ENCODE data around the gene FIGN. TPM values are rescaled to one million over a fixed set of nuclear protein-coding genes. Genes with fewer than 3 reads are reported as not detected.

Gene FIGN
- total RNA-seq, 4 donors from 2014 or later: 3.7 to 14.1 (median 11.6) TPM

DNA sequence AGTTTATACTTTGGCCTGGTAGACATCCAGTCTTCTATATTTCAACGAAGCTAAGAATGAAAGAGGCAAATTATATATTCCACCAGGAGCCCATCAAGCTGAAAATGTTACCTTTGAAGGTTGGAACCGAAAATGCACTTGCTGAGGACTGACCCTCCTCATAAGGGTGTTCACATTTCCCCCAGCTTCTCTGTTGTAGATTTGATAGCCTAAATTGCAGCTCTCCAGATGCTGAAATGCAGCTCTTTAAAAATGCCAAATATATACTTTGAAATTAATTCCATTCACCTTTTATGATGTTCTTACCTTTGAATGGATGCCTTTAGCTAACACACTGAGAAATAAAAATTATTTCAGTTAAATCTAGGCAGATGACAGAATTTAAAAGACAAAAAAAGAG, 1.8 kb upstream of the FIGN start:
- TF ChIP-seq, protein P1, sequence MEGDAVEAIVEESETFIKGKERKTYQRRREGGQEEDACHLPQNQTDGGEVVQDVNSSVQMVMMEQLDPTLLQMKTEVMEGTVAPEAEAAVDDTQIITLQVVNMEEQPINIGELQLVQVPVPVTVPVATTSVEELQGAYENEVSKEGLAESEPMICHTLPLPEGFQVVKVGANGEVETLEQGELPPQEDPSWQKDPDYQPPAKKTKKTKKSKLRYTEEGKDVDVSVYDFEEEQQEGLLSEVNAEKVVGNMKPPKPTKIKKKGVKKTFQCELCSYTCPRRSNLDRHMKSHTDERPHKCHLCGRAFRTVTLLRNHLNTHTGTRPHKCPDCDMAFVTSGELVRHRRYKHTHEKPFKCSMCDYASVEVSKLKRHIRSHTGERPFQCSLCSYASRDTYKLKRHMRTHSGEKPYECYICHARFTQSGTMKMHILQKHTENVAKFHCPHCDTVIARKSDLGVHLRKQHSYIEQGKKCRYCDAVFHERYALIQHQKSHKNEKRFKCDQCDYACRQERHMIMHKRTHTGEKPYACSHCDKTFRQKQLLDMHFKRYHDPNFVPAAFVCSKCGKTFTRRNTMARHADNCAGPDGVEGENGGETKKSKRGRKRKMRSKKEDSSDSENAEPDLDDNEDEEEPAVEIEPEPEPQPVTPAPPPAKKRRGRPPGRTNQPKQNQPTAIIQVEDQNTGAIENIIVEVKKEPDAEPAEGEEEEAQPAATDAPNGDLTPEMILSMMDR (IDR thresholded peaks at IDR 0.05; ENCODE audit: low read depth): no peak

DNA sequence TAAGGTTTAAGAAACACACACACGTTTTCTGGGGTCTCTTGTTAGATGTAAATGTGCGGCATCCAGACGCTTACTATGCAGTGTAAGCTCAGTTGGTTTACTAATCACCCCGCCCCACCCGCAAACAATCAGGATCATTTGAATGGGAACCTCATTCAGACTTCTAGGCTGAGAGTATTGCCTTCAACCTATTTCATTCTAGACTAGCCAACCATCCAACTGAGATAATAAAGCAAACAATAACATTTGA, 1.3 kb upstream of the FIGN start:
- TF ChIP-seq, protein P1 (IDR thresholded peaks at IDR 0.05; ENCODE audit: low read depth): no peak

DNA sequence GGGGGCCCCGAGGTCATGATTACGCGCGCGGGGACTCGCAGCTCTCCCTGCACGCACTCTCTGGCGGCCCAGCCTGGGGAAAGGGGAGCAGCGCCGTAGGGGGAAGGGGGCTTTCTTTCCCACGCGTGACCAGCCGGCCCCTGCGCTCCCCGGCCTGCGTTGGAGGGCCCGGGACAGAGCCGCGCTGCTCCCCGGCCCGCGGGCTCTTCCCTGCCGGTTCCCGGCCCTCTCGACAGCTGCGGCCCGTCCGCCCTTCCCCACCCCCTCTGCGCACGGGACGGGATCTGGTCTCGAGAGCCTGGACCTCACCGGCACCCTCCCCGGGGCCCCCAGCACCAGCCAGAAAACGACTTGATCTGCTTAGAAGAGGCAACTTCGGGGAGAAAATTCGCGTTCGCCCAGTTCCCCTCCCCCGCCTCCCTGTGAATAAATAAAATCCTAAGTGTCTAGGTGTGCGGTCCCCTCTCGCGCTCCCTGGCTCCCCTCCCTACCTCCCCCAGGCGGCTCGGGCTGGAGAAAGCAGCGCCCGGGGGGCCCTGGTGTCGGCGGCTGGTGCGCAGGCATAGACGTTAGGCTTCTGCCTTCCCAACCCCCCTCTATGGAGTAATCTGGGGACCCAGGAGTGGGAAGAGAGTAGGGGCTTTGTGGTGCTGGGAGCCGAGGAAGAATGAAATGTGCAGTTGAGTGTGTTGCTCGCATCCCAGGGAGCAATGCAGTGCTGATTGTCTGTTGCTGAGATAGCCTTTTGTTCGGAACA, 803 bp upstream of the FIGN start:
- TF ChIP-seq, protein P1 (IDR thresholded peaks at IDR 0.05; ENCODE audit: low read depth): no peak

DNA sequence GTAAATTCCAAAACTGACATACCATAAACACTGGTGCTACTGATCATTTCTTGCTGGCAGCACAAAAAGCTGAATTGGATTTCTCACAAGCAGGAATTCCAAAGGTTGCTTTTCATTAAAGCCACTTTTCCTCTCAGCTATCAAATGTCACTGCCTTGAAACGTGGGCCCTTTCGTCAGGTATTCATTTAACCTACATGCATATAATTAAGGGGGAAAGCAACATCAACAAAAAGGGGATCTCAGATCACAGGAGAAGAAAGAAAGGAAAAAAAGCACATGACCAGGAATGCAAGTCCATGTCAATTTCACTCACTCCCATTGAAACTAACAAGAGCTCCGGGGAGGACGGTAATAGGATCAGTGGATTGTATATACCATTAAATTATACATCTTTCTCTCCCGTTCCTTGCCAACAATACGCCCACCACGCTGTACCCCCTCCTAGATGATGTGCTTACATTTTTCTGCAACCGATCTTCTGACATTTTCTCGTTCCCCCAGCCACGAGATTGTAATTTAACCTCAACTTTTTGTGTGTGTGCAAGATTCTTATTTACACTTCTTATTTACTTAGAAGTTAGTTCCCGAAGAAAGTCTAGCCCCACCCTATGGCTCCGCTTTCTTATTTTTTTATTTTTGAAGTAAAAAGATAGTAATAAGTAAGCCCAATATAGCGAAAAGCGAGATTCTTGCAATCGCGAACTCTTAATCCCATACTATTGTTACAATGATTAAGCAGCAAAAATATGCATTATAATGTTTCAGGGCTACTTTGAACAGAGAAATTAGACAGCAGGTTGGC, 725 bp downstream of the FIGN start:
- TF ChIP-seq, protein P1 (IDR thresholded peaks at IDR 0.05; ENCODE audit: low read depth): no peak

DNA sequence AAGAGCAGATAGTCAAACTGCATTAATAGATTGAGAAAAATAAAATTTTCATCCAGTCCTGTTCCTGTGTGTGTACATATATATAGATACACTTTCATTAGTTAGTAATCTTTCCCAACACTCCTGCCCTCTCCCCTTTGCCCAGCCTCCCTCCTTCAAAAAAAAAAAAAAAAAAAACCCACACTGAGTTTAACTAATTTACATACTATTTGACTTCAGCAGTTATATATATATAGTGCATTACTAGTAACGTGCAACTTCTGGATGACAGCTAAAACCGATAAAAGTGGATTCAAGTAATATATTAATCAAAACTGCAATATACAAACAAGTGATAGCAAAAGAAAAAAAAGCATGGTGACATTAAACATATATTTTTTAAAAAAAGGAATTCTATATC, 1.4 kb downstream of the FIGN start:
- TF ChIP-seq, protein P1 (IDR thresholded peaks at IDR 0.05; ENCODE audit: low read depth): no peak

DNA sequence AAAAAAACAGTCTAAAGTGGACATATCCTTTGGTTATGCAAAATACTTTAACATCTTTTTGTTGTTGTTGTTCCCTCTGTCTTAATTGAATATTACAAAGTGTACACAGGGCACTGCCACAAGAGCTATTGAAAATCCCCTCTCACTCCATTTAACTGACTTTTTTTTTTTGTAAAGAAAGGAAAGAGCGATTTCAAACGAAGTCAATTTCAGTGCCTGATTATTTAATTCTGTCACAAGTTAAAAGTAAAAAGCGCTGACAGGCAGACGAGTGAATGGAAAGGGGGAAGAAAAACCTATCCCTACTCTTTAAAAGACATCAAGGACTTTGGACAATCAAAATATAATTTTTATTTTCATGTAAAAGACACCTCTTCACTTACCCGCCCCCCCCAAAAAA, 1.9 kb downstream of the FIGN start:
- TF ChIP-seq, protein P1 (IDR thresholded peaks at IDR 0.05; ENCODE audit: low read depth): no peak

DNA sequence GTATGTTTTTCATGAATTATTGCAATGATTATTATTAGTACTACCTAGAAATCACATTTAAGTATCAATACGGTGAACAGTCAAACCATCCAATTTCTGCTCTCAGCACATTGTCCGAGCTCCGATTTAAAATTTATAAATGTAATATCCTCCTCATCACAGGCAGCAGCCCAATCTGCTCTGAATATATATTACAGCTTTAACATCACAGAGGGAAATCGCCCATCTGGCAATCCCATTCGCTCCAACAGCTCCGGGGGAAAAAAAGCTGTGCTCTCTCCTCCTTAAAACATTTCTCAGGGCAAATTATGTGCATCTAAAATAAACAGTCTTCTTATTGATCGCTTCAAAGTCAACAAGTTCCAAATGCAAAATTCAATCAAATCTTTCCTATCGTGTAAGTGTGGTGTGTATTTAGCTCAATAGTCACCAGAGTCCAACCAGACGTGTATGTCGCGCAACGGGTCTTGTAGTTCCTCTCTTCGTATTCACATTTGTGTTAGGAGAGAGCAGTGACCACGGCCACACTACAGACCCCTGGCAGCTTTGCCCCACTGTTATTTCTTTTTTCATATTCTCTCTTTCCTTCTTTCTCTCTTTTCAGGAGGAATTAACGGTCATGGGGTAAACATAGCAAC, 2.4 kb downstream of the FIGN start:
- TF ChIP-seq, protein P1 (IDR thresholded peaks at IDR 0.05; ENCODE audit: low read depth): no peak
